Measurements from ENCODE around the gene TSPAN11.

TSPAN11 gene

DNA sequence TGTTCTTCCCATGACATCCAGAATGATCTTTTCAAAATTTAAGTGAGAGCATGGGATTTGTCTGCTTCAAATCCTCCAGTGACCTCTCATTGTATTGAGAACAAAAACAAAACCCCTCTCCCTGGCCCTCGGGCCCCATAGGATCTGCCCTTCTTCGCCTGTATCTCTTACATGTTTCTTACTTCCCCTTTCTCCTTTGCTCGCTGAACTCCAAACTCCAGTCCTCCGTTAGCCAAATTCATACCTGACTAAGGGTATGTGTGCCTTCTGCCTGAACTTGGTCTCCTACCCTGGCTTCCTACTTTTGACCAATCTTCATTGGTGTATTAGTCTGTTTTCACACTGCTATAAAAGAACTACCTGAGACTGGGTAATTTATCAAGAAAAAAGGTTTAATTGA, 13.2 kb upstream of the TSPAN11 start:
- DNase-seq, result no peak

DNA sequence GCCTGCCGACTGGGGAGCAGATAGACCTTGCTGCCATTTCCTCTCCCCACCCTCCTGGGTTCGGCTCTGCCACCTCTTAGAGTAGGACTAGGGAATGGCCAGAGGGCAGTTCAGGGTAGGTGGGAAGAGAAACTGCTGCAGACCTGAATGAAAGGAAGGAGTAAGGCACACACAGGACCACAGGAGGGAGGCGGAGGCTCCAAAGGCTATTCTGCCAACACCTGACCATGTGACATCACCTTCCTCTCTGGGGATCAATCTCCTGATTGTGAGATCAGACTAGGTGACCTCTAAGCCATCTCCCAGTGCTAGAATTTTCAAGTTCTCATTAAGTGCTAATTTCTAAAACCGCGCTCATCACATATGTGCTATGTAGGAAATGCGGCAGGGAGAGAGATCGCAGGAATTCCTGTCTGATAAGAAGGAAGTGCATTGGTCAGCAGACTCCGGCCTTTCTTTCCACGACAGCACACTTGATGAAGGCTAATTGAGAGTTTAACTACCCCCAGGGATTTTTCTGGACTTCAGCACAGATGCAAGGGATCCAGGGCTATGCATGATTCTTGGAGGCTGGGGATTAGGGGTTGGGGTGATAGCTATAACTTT, 11.5 kb upstream of the TSPAN11 start:
- no peak for DNase-seq

DNA sequence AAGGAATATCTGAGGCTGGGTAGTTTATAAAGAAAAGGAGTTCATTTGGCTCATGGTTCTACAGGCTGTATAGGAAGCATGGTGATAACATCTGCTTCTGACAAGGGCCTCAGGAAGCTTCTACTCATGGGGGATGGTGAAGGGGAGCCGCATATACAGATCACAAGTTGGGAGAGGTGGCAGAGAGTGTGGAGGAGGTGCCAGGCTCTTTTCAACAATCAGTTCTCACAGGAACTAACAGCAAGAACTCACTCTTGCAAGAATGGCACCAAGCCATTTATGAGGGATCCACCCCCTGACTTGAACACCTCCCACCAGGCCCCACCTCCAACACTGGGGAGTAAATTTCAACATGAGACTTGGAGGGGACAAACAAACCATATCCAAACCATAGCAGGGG, 3.5 kb upstream of the TSPAN11 start:
- DNase-seq, result no peak

GRCh38 chr12:30925607-30926242, 823 bp upstream of the TSPAN11 start:
- no peak for DNase-seq

DNA sequence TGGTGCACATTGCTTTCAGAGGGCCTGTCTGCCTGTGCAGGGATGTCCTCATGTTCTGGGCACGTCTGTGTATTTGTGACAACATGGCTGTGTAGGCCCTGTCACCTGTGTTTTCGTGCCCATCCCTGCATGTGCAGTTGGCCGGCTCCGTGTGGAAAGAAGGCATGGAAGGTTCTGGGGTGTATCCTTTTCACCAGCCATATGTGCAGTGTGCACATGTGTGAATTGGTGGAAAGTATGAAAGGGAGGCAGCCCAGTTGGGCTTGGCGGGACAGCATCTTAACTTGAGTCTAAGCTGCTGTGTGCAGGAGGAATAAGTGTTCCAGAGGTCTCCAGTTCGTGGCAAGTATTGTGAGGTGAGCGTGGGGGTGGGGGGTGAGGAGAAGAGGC, 669 bp downstream of the TSPAN11 start:
- DNase-seq, result no peak

- no peak for DNase-seq
Observed at GRCh38 chr12:30928356-30929244, 2.1 kb downstream of the TSPAN11 start.

GRCh38 chr12:30930238-30930637, 3.7 kb downstream of the TSPAN11 start:
- DNase-seq, result no peak

GRCh38 chr12:30930641-30931040, 4.1 kb downstream of the TSPAN11 start:
- DNase-seq, result no peak

GRCh38 chr12:30932881-30933280, 6.3 kb downstream of the TSPAN11 start:
- DNase-seq, result no peak

- DNase-seq, result no peak
Observed at GRCh38 chr12:30934811-30935210, 8.3 kb downstream of the TSPAN11 start.

DNA sequence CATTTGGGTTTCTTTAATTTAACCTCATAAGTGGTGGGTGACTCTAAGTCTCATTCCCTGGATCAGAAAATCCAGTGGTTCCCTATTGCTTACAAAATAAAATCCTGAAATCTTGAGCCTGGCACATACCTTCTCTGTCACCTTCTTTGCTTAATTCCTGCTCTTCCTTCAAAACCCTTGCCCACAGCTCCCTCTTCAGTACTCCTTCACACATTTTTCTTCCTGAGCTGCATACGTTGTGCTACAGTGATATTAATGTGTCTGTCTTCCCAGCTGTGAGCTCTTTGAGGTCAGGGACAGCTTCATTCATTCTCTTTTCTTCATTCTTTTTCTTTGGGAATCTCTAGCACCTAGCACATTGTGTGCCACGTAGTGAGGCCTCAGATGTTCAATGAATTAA, 9.5 kb downstream of the TSPAN11 start:
- DNase-seq, result no peak

- DNase-seq, result no peak
Observed at GRCh38 chr12:30939234-30939633, 12.7 kb downstream of the TSPAN11 start.

GRCh38 chr12:30942486-30942885, 15.9 kb downstream of the TSPAN11 start:
- no peak for DNase-seq

DNA sequence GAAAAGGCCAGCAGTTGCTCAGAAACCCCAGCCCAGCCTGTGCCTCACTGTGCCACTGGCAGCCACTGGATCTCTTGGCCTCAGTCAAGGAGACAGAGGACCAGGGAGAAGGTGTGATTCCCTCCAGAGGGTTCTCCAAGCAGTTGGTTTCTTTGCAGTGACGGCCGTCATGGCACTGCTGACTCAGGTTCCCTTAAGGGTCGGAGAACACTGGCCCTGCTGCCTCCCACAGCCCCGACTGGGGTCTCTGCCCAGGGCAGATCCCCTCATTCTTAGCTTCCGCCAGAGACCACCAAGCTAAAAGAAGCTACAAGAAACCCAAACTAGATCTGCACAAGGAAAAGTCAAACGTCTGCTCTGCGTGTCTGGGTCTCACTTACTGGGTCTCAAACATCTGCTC, 16.4 kb downstream of the TSPAN11 start:
- DNase-seq, result no peak

GRCh38 chr12:30945443-30946164, 19.1 kb downstream of the TSPAN11 start:
- DNase-seq, result no peak

- DNase-seq, result no peak
Observed at GRCh38 chr12:30952015-30952414, 25.5 kb downstream of the TSPAN11 start.

DNA sequence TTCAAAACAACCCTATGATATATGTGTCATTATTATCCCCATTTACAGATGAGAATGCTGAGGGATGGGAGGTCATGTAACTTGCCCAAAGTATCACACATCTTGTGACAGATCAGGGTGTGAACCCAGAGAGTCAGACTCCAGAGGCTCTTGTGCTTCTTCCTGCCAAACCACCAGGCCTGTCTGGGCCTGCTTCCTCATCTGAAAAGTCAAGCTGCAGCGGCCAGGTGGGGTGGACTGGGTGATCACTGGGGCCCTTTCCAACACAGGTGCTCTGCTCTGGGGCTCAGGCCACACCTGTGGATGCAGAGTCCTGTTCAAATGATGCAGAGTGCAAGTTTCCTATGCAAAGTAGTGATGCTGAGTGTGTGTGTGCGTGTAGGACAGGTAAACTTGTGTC, 26.7 kb downstream of the TSPAN11 start:
- DNase-seq, result no peak

- DNase-seq, result no peak
Observed at GRCh38 chr12:30953951-30954751, 27.6 kb downstream of the TSPAN11 start.

- no peak for DNase-seq
Observed at GRCh38 chr12:30955214-30955613, 28.7 kb downstream of the TSPAN11 start.

DNA sequence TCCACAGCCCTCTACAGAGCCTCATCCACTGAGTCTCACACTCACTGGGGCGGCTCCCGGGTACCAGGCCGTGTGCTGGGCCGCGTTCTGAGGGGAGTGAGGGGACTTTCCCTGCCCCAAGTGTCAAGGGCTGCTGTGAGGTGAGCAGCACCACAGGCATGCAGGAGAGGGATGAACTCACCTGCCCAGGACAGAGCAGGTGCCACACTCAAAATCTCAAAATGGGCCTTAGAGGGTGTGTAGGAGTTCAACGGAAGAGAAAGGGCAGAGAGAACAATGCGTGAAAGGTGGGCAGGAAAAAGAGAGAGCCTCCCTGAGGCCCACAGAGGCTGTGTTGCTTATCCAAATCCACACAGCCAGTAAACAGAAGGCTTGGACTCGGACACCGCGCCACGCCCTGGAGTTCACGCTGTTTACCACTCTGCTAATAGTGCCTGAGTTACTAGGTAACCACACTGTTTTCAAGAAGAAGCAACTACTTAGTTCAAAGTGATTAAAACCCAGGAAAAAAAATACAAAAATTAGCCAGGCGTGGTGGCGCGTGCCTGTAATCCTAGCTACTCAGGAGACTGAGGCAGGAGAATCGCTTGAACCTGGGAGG, 32.7 kb downstream of the TSPAN11 start:
- no peak for DNase-seq

DNA sequence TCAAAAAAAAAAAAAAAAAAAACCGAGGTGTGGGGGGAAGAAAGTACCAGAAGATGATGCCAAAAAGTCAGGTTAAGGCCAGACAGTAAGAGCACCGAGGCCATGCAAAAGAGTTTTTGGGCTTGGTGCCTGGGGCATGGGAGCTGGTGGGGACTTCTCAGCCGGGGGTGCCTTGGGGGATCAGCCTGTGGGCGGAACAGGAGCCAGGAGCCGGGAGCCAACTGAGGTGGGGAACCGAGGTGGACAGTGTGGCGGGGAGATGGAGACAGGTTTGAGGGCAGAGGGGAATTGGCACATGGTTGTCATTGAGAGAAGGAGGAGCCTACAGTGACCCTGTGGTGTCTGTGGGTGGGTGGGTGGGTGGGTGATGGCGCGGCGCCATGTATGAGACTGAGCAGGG, 33.2 kb downstream of the TSPAN11 start:
- no peak for DNase-seq

- no peak for DNase-seq
Observed at GRCh38 chr12:30961030-30961429, 34.5 kb downstream of the TSPAN11 start.

All from NCI-H446 treated with DMSO at 0.1 percent for 48 hours (cell line).